Fibroblast of mammary gland (primary cell): ENCODE data around the gene ASCC1.

Experiments
- DNase-seq: peaks from one replicate; pipeline ENCODE4 v3.0.0-alpha.2; 2010; ENCODE audit warnings: low read depth
- H3K4me3 ChIP-seq: 2 replicates; pipeline ENCODE4 v1.5.1; 2011; ENCODE audit warnings: low read depth, mild to moderate bottlenecking, low read length, moderate library complexity; ENCODE audit not compliant: control insufficient read depth
- CTCF ChIP-seq: conservative IDR thresholded peaks from 2 replicates; pipeline ENCODE4 v1.5.1; 2011; ENCODE audit warnings: low read depth, low read length, inconsistent platforms; ENCODE audit not compliant: control insufficient read depth, insufficient read depth

Gene ASCC1

DNA sequence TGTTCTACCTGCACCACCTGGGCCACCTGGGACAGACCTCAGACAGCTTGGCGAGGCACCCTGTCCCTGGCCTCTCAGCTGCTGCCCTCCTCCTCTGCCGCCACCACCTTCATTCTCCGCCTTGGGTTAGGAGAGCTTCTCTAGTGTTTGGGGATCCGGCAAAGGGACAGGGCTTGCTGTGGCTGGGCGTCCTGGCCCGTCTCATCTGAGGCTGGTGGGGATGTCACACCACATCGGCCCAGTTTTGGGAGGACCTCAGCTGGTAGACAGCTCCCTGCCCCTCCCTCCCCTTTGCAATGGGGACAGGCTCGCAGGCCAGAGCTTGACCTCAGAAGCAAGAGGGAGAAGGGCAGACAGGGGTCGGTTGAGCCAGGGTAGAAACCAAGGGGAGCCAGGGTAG lies 154.1 kb downstream of the ASCC1 start:
- H3K4me3 ChIP-seq, result no peak overlapping the region
- TF ChIP-seq CTCF, result no peak
- DNase-seq, result no peak

DNA sequence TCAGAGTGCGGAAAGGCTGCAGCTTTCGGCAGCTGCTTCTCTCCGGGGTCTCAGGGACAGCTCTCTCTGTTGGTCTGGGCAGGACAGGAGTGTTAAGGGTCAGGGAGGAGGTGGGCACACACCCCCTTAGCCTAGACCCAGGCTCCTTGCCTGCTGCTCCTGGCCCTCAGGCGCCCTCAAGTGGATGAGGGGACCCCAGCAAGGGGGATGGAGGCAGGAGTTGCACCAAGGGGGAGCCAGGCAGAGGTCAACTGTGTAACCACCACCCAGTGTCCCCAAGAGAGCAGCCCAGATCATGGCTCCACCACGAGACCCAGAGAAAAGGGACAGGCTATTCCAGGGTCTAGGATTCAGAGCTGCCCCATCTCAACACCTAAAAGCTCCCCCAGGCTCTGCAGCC lies 154.6 kb downstream of the ASCC1 start:
- DNase-seq, result no peak
- peak; percentile 18 for TF ChIP-seq CTCF
- no peak overlapping the region for H3K4me3 ChIP-seq

DNA sequence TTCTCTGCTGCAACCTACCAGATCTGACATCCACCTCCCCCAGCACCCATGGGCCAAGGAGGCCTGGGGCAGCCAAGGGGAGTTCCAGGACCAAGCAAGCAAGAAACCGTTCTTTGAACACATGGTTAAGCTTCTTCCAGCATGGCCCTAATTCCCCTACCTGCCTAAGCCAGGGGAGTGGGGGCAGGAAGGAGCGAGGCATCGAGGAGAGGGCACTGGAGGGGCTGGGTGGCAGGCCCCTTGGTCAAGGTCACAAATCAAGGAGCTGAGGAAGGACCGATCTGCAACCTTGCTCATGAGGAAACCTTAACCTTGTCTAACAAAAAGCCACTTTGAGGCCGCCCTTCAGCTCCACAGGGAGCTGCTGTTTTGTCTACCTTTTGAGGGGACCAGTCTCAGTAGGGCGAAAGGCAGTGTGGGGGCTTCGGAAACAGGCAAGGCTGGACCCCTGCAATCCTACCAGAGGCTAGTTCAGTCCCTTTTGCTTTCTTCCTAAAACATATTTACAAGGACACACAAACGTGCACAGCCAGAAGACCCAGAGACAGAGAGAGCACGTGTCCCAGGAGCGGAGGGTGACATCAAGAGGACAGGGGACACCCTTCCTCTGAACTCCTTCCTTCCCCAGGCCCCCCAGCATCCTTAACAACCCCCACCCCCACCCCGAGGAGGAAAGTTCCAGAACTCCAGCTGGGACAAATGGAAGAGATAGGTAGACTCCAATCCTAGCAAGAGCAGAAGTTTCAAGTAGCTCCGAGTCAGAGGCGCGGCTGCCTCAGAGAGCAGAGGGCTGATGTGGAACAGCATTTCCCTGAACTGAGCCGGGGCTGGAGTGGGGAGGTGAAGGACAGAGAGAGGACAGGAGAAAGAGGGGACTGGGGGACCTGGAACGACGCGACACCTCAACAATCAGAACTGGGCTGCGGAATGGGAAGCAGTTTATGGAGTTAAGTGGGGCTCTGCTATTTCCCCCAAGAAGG lies 155.9 kb downstream of the ASCC1 start:
- no peak overlapping the region for H3K4me3 ChIP-seq
- no peak for DNase-seq
- TF ChIP-seq CTCF, result no peak

- TF ChIP-seq CTCF, result no peak
- peak; percentile 18 for DNase-seq
- H3K4me3 ChIP-seq, result no peak overlapping the region
Measured at GRCh38 chr10:72058989-72059842, 156.9 kb downstream of the ASCC1 start.

DNA sequence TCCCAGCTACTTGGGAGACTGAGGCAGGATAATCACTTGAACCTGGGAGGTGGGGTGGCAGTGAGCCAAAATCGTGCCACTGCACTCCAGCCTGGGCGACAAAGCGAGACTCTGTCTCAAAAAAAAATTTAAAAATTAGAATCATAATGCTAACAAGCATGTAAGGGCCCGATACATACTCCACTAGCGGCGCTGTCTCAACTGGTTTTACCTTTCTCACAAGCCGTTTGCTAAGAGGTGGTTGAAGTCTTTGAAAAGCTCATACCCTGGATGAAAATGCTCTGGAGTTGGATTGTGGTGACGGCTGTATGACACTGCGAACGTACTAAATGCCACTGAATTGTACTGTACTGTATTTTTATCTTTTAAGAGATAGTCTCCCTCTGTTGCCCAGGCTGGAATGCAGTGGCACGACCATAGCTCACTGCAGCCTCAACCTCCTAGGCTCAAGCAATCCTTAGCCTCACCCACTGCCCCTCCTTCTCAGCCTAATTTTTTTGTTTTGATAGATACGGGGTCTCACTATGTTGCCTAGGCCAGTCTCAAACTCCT lies 157.7 kb downstream of the ASCC1 start:
- DNase-seq, result no peak
- no peak overlapping the region for H3K4me3 ChIP-seq
- no peak for TF ChIP-seq CTCF

GRCh38 chr10:72056932-72057751 lies 158.9 kb downstream of the ASCC1 start:
- no peak overlapping the region for H3K4me3 ChIP-seq
- TF ChIP-seq CTCF, result no peak
- DNase-seq, result no peak
